G401.6 (cell line): ENCODE measurements around the gene LSM14B.

ENCODE experiments used
- FAIRE-seq: peaks from 2 replicates; lab custom pipeline; 2012; peaks lifted over from hg19 to GRCh38; lab: Jason Lieb, UNC

The LSM14B gene

GRCh38 chr20:62133051-62133845 is 11.0 kb downstream of the LSM14B start:
- FAIRE-seq, result no peak

- FAIRE-seq, result no peak
These were observed 11.6 kb downstream of the LSM14B start for GRCh38 chr20:62133864-62134263.

- FAIRE-seq, result no peak
These were observed 12.5 kb downstream of the LSM14B start for GRCh38 chr20:62134735-62135231.

- FAIRE-seq, result no peak
These were observed 13.4 kb downstream of the LSM14B start for GRCh38 chr20:62135573-62136266.

- FAIRE-seq, result peak; percentile 79
These were observed 14.2 kb downstream of the LSM14B start for GRCh38 chr20:62136283-62137091.

- FAIRE-seq, result no peak
These were observed 14.8 kb downstream of the LSM14B start for GRCh38 chr20:62137092-62137384.

- no peak for FAIRE-seq
These were observed 15.4 kb downstream of the LSM14B start for GRCh38 chr20:62137478-62138203.

GRCh38 chr20:62138204-62138543 is 15.9 kb downstream of the LSM14B start:
- no peak for FAIRE-seq

GRCh38 chr20:62138912-62139311 is 16.6 kb downstream of the LSM14B start:
- FAIRE-seq, result no peak

GRCh38 chr20:62139636-62140035 is 17.4 kb downstream of the LSM14B start:
- no peak for FAIRE-seq

GRCh38 chr20:62141043-62141396 is 18.7 kb downstream of the LSM14B start:
- FAIRE-seq, result no peak

- FAIRE-seq, result no peak
These were observed 19.3 kb downstream of the LSM14B start for GRCh38 chr20:62141397-62142251.

- no peak for FAIRE-seq
These were observed 20.2 kb downstream of the LSM14B start for GRCh38 chr20:62142252-62143080.

- no peak for FAIRE-seq
These were observed 21.0 kb downstream of the LSM14B start, which contains the start of the genes PSMA7 and SS18L1 for GRCh38 chr20:62143081-62143956. PSMA7 (minus strand) TSS chr20:62143394; CDS start chr20:62143303, 91 bp downstream. SS18L1 (plus strand) TSS chr20:62143769; CDS start chr20:62143821, 52 bp downstream.

- FAIRE-seq, result no peak
These were observed 21.9 kb downstream of the LSM14B start for GRCh38 chr20:62143957-62144825.

- no peak for FAIRE-seq
These were observed 23.4 kb downstream of the LSM14B start for GRCh38 chr20:62145688-62146018.

- FAIRE-seq, result no peak
These were observed 23.9 kb downstream of the LSM14B start for GRCh38 chr20:62146019-62146755.

- FAIRE-seq, result no peak
These were observed 24.9 kb downstream of the LSM14B start for GRCh38 chr20:62147125-62147524.
